Stimulated activated naive B cell treated with anti-CD40 and anti-IgM and Interleukin-4, amounts not matched to agents 10 μg/mL and 1 μg/mL and 100 μg/mL, for 72 hours (primary cell): ENCODE data around the gene DYNC1LI2.
"Not testable (repeated sequence)": the region's sequence is repeated elsewhere in the genome, so short reads cannot be mapped to it uniquely, and the experiment has no call there.

Experiments used
- ATAC-seq, 2 donors: fragments of 150-1000 bp; cut with Tn5 transposase; replicated peaks; 2 replicates each; pipeline ENCODE4 v1.10.0; 2021; ENCODE audit warnings: moderate library complexity in 1 of 2
- DNase-seq: peaks from one replicate; pipeline ENCODE4 v3.0.0; 2021
- H3K27ac Mint-ChIP-seq: one replicate; pipeline ENCODE4 v1.8.0; 2022; ENCODE audit warnings: mild to moderate bottlenecking, mixed read lengths
- H3K27me3 Mint-ChIP-seq, 2 donors: one replicate each; pipeline ENCODE4 v1.8.0; 2022; ENCODE audit warnings: mixed read lengths in 2 of 2
- H3K36me3 Mint-ChIP-seq, 2 donors: one replicate each; pipeline ENCODE4 v1.8.0; 2022; ENCODE audit warnings: mixed read lengths in 2 of 2, mild to moderate bottlenecking in 1 of 2
- H3K4me1 Mint-ChIP-seq, 2 donors: one replicate each; pipeline ENCODE4 v1.8.0; 2022; ENCODE audit warnings: mixed read lengths in 2 of 2, mild to moderate bottlenecking in 1 of 2
- H3K4me3 Mint-ChIP-seq, 2 donors: one replicate each; pipeline ENCODE4 v1.8.0; 2022; ENCODE audit warnings: mild to moderate bottlenecking in 2 of 2, mixed read lengths in 2 of 2, moderate library complexity in 1 of 2
- H3K9me3 Mint-ChIP-seq, 2 donors: one replicate each; pipeline ENCODE4 v1.8.0; 2022; ENCODE audit warnings: mixed read lengths in 2 of 2, mild to moderate bottlenecking in 1 of 2

Gene DYNC1LI2

DNA sequence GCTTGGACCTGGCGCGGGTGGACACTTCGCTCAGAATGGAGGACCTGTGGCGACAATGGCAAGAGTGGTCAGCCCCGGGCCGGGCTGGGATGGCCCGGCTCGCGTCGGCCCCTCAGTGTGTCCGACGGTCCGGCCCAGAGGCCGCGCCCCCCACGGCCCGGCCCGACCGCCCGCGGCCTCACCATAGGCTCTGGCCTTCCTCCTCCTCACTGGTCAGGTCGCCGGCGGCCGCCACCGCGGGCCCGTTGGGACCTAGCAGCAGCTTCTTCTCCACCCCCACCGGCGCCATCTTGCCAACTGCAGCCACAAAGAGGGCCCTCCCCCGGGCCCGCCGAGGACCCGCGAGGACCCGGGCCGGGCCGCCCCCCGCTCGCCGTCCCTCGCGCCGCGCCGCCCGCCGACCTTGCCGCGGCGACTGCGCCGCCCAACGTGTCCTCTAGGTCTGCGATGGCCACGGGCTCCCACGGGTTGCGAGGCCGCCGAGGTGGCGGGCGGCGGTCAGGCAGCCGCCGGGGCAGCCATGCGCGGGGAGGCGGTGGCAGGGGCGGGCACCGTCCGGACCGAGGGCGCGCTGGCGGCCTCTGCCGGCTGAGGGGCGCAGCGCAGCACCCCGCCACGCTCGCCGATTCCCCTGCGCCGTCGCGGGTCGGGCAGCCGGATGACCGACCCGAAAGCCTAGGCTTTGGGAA is at the start of gene DYNC1LI2:
Gene DYNC1LI2 (minus strand): TSS at position 307 of the 689 bp plus-strand sequence. CDS start 18 bp downstream, at position 289.
- peak; percentile 79 for DNase-seq
- Mint-ChIP-seq H3K9me3 (no peaks in the 10 kb centered on the region), H3K27ac (peak within 1 kb of the TSS; percentile 95), H3K4me3 (peak within 1 kb of the TSS; percentile 88 to 91), H3K4me1 (peaks cover 15 to 44% of the 10 kb centered on the region in 2 donors), H3K36me3 (peaks cover 10 to 14% of the 10 kb centered on the region in 2 donors), H3K27me3 (peaks cover 12 to 13% of the 10 kb centered on the region in 2 donors)
- ATAC-seq, result peak; percentile 89 to 91

- Mint-ChIP-seq H3K9me3 (no peaks in the 10 kb centered on the region), H3K27me3 (no peaks in the 10 kb centered on the region), H3K36me3 (peaks cover 32 to 33% of the 10 kb centered on the region in 2 donors), H3K27ac (no peak overlapping the region), H3K4me1 (no peaks in the 10 kb centered on the region), H3K4me3 (no peak overlapping the region)
- no peak for DNase-seq
- ATAC-seq, result no peak
These were observed 49.4 kb upstream of the DYNC1LI2 start for GRCh38 chr16:66800856-66801255.

- Mint-ChIP-seq H3K4me1 (no peaks in the 10 kb centered on the region), H3K36me3 (peaks cover 10 to 13% of the 10 kb centered on the region in 2 donors), H3K27ac (no peak overlapping the region), H3K4me3 (no peak overlapping the region), H3K27me3 (no peaks in the 10 kb centered on the region), H3K9me3 (no peaks in the 10 kb centered on the region)
- no peak for ATAC-seq
- no peak for DNase-seq
These were observed 46.8 kb upstream of the DYNC1LI2 start for GRCh38 chr16:66798161-66798560.

- not testable (repeated sequence) for H3K4me3 Mint-ChIP-seq, H3K27me3 Mint-ChIP-seq, H3K36me3 Mint-ChIP-seq, ATAC-seq, H3K9me3 Mint-ChIP-seq, H3K27ac Mint-ChIP-seq, H3K4me1 Mint-ChIP-seq, DNase-seq
These were observed 42.6 kb upstream of the DYNC1LI2 start for GRCh38 chr16:66793984-66794383.

DNA sequence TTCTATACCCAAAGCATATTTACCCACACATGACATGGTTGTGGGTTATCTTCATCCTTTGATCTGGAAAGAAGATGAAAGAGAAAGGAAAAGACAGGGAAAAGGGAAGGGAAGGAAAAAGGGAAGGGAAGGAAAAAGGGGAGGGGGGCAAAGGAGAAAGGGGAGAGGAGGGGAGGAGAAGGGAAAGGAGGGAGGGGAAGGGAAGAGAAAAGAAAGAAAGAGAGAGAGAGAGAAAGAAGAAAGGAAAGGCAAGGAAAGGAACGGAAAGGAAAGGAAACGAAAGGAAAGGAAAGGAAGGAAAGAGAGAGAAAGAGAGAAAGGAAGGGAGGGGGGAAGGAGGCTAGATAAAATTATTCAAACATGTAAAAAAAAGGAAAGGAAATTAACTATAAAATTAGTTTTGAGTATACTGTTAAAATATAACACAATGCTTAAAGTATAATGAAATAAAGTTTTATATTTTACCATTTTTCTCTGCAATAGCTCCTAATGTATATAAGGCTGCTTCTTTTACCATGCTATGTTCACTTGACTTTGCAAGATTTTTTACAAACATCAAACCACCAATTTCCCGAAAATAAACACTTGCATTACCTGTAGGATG is 38.8 kb upstream of the DYNC1LI2 start:
- DNase-seq (no peak), ATAC-seq (no peak)
- no peaks in the 10 kb centered on the region for H3K9me3 Mint-ChIP-seq
- peaks cover 0 to 6% of the 10 kb centered on the region in 2 donors for H3K27me3 Mint-ChIP-seq
- H3K36me3 Mint-ChIP-seq, result no peaks in the 10 kb centered on the region
- H3K4me3 Mint-ChIP-seq, result no peak overlapping the region
- H3K4me1 Mint-ChIP-seq, result no peaks in the 10 kb centered on the region
- no peak overlapping the region for H3K27ac Mint-ChIP-seq

DNA sequence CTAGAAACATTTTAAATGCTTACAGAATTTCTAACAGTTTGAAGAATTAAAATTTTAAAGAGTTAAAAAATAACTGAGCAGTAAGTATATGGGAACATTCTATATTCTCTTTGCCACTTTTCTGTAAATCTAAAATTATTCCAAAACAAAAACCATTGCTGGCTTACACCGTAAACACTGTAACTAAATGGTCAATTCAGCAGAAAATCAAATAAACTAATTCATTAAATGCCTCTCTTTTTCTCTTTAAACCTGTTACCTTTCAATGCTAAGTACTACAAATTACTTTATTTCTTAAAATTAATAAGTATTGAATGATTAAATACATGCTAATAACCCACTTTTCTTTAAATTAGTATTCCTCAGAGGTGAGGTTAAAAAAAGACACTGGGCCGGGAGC is 36.0 kb upstream of the DYNC1LI2 start:
- no peak overlapping the region for H3K4me3 Mint-ChIP-seq

DNA sequence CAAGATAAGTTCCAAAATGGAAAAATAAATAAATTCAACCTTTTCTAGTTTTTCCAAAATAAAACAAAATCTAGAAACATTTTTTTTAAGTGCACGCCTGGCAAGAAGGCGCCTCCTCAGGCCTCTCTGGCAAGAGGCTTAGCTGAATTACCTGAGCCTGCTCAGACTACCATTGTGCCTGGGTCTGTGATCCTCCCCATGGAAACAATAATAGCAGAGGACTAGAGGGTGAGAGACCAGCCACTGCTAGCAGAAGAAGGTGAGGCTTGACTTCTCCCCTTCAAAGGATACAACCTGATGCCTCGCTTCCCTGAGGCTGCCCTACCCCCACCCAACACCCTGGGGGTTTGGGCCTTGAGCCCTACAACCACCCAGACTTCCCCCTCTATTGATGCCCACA is 35.1 kb upstream of the DYNC1LI2 start:
- Mint-ChIP-seq H3K27me3 (peaks cover 0 to 6% of the 10 kb centered on the region in 2 donors), H3K4me3 (no peak overlapping the region), H3K36me3 (no peaks in the 10 kb centered on the region), H3K4me1 (no peaks in the 10 kb centered on the region), H3K9me3 (no peaks in the 10 kb centered on the region), H3K27ac (no peak overlapping the region)
- ATAC-seq (no peak), DNase-seq (no peak)

More for the DNA sequence above, 36.0 kb upstream of the DYNC1LI2 start:
- H3K27ac Mint-ChIP-seq, result no peak overlapping the region
- no peak for ATAC-seq
- peaks cover 0 to 6% of the 10 kb centered on the region in 2 donors for H3K27me3 Mint-ChIP-seq
- H3K4me1 Mint-ChIP-seq, result no peaks in the 10 kb centered on the region
- no peaks in the 10 kb centered on the region for H3K9me3 Mint-ChIP-seq
- DNase-seq, result no peak
- no peaks in the 10 kb centered on the region for H3K36me3 Mint-ChIP-seq

- H3K27ac Mint-ChIP-seq, result no peak overlapping the region
- ATAC-seq (no peak), DNase-seq (no peak)
- peaks cover 2 to 6% of the 10 kb centered on the region in 2 donors for H3K36me3 Mint-ChIP-seq
- H3K4me1 Mint-ChIP-seq, result no peaks in the 10 kb centered on the region
- H3K4me3 Mint-ChIP-seq, result no peak overlapping the region
- peaks cover 0 to 5% of the 10 kb centered on the region in 2 donors for H3K9me3 Mint-ChIP-seq
- H3K27me3 Mint-ChIP-seq, result no peaks in the 10 kb centered on the region
These were observed 25.0 kb upstream of the DYNC1LI2 start for GRCh38 chr16:66776457-66776856.

- ATAC-seq, result no peak
- Mint-ChIP-seq H3K9me3 (peaks cover 0 to 5% of the 10 kb centered on the region in 2 donors), H3K27me3 (no peaks in the 10 kb centered on the region), H3K4me3 (no peak overlapping the region), H3K27ac (no peak overlapping the region), H3K36me3 (peaks cover 2 to 6% of the 10 kb centered on the region in 2 donors), H3K4me1 (no peaks in the 10 kb centered on the region)
- DNase-seq, result no peak
These were observed 23.6 kb upstream of the DYNC1LI2 start for GRCh38 chr16:66774981-66775380.

DNA sequence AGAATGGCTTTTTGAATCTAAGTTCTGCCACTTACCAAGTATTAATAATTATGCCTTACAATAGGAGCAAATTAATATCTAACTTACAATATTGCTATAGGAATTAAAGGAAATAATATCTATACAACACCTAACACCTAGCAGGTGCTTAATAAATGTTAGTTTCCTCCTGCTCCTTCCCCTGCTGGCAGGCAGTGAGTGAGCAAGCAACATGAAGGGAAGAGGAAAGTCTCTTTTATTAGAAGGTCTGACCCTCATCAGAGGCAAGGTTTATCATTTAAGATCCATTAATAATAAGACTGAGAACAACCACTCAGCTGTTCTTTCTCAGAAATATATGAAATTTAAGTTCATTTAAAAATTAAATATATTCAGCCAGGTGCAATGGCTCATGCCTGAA is 6.7 kb upstream of the DYNC1LI2 start:
- no peaks in the 10 kb centered on the region for H3K9me3 Mint-ChIP-seq
- H3K27me3 Mint-ChIP-seq, result peaks cover 1 to 2% of the 10 kb centered on the region in 2 donors
- no peak overlapping the region for H3K27ac Mint-ChIP-seq
- no peak for DNase-seq
- H3K36me3 Mint-ChIP-seq, result no peaks in the 10 kb centered on the region
- no peaks in the 10 kb centered on the region for H3K4me1 Mint-ChIP-seq
- H3K4me3 Mint-ChIP-seq, result no peak overlapping the region
- ATAC-seq, result no peak

- DNase-seq, result no peak
- no peak overlapping the region for H3K4me3 Mint-ChIP-seq
- peaks cover 12 to 13% of the 10 kb centered on the region in 2 donors for H3K27me3 Mint-ChIP-seq
- H3K36me3 Mint-ChIP-seq, result peaks cover 0 to 3% of the 10 kb centered on the region in 2 donors
- no peaks in the 10 kb centered on the region for H3K9me3 Mint-ChIP-seq
- ATAC-seq, result no peak
- H3K4me1 Mint-ChIP-seq, result peaks cover 13 to 21% of the 10 kb centered on the region in 2 donors
- H3K27ac Mint-ChIP-seq, result no peak overlapping the region
These were observed 3.4 kb upstream of the DYNC1LI2 start for GRCh38 chr16:66754819-66755218.

GRCh38 chr16:66754211-66754610 is 2.8 kb upstream of the DYNC1LI2 start:
- Mint-ChIP-seq H3K4me1 (peaks cover 15 to 27% of the 10 kb centered on the region in 2 donors), H3K9me3 (no peaks in the 10 kb centered on the region), H3K36me3 (peaks cover 3 to 6% of the 10 kb centered on the region in 2 donors), H3K4me3 (no peak overlapping the region), H3K27ac (no peak overlapping the region), H3K27me3 (peaks cover 12 to 13% of the 10 kb centered on the region in 2 donors)
- no peak for DNase-seq
- no peak for ATAC-seq

- Mint-ChIP-seq H3K27me3 (peaks cover 12 to 13% of the 10 kb centered on the region in 2 donors), H3K27ac (no peak overlapping the region), H3K9me3 (no peaks in the 10 kb centered on the region), H3K4me3 (no peak overlapping the region), H3K36me3 (peaks cover 6 to 14% of the 10 kb centered on the region in 2 donors), H3K4me1 (peaks cover 15 to 36% of the 10 kb centered on the region in 2 donors)
- ATAC-seq (no peak), DNase-seq (no peak)
These were observed 1.5 kb upstream of the DYNC1LI2 start for GRCh38 chr16:66752958-66753357.

DNA sequence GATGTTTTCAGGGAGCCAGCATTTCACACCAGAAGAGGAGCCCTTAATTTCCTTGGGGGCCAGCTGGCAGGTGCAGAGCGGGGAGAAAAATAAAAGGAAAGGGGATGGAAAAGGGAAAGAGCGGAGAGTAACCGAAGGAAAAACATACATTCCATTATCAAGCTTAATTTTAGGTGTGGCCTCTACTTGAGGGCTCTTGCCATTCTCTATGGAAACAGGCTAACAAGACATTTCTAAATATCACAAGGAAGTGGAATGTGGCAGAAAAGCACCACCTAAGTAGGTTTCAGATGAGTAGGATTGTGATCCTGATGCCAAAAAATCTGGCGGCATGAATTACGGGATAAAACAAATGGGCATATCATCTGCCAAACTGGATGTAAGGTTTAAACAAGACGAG is 970 bp upstream of the DYNC1LI2 start:
- Mint-ChIP-seq H3K27me3 (peaks cover 12 to 13% of the 10 kb centered on the region in 2 donors), H3K36me3 (peaks cover 6 to 14% of the 10 kb centered on the region in 2 donors), H3K4me1 (peaks cover 15 to 36% of the 10 kb centered on the region in 2 donors), H3K27ac (peak overlapping the region; percentile 91), H3K9me3 (no peaks in the 10 kb centered on the region), H3K4me3 (peak overlapping the region; percentile 88 to 91)
- DNase-seq (no peak), ATAC-seq (no peak)

DNA sequence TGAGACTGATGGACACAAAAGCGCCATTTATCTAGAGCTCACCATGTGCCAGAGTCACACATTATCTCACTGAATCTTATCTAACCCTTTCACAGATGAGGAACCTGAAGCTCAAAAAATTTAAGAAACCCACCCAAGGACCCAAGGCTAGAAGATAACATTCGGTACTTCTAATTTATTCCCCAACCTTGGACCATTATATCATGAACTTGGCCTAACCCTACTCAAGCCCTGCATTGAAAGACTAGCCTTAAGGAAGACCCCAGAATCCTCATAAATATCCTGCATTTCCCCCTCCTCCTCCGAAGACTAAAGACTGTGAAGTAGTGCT is 548 bp upstream of the DYNC1LI2 start:
- ATAC-seq (no peak), DNase-seq (no peak)
- H3K27me3 Mint-ChIP-seq, result peaks cover 12 to 13% of the 10 kb centered on the region in 2 donors
- H3K9me3 Mint-ChIP-seq, result no peaks in the 10 kb centered on the region
- peaks cover 15 to 39% of the 10 kb centered on the region in 2 donors for H3K4me1 Mint-ChIP-seq
- H3K27ac Mint-ChIP-seq, result peak overlapping the region; percentile 91
- H3K4me3 Mint-ChIP-seq, result peak overlapping the region; percentile 88 to 91
- H3K36me3 Mint-ChIP-seq, result peaks cover 10 to 14% of the 10 kb centered on the region in 2 donors
